ENCODE results near the gene FAM184B.
"Not testable (repeated sequence)": the region's sequence is repeated elsewhere in the genome, so short reads cannot be mapped to it uniquely, and the experiment has no call there.

The FAM184B gene

DNA sequence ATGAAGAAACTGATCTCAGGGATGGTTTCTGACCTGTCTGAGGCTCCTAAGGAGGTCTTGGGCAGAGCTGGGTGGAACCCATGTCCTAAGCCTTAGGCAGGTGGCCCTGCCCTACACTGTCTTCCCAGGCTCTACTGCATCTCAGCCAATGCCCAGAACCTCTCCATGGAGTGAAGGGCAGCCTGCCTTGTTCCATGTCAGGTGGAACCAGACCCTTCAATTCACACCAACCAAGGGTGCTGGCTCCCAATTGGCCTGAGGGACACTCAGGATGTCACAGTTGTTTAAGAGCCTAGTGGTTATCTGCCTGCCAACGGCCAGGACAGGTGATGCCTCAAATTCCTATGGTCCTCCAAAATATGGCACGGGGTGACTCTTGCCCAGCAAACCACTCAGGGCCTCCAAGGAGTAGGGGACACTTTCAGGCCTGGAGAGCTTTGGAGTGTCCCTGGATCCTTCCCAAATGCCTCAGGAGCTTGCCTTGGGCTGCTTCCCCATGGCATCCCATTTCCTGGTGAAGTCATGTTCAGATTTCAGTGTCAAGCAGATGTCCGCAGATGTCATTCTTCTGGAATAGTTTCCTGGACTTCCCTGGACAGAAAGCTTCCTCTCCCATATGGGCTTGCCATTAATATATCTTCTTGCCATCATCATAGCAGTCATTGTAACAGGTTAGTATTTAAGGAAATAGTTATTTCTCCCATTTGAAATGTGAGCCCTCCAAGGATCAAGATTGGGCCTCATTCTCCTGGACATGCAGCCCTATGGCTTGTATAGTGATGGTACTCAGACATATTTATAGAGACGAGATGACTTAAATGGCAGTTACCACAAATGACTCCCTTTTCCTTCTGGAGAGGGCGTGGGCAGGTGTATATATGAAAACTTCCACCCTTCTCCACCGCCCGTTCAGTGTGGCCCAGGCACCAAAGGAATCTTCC lies 99.9 kb downstream of the FAM184B start:
- DNase-seq = no peak

- DNase-seq = no peak
Measured at GRCh38 chr4:17680559-17681280, 100.7 kb downstream of the FAM184B start.

DNA sequence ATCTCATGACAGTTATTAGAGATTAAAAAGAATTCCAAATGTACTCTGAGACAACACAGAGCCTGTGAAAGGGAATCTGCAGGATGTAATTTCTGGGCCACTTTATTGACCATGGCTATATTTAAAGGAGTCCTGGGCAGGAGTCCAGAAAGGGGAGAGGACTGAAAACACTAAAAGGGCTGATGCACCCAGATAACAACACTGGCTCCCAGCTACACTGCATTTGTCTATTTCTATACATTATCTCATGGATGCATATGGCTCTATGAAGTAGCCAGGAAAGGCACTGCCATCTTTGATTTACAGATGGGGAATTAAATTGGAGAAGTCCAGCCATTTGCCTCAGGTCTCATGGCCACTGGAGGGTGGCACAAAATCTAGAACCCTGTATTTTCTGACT lies 111.0 kb downstream of the FAM184B start:
- no peak for DNase-seq

GRCh38 chr4:17667653-17668201 lies 113.7 kb downstream of the FAM184B start:
- DNase-seq = no peak

DNA sequence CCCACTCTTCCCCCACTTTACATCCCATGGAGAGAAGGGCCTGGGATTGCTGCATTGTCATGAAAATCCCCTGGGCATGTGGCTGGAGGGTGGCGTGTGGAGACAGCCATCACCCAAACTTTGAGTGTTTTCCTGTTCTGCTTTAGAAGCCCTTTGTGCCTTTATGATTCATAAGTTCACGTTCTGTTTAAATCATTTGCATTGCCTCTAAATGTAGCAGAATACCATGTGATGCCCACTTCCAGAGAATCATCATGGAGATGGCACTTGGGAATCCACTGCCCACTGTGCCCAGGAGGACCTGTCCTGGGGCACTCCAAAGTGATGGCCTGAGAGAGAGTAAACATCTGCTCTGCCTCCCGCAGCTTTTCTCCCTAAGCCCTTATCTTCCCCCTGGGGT lies 114.2 kb downstream of the FAM184B start:
- DNase-seq = no peak

GRCh38 chr4:17665852-17666251 lies 115.6 kb downstream of the FAM184B start:
- DNase-seq = no peak

GRCh38 chr4:17665346-17665745 lies 116.1 kb downstream of the FAM184B start:
- no peak for DNase-seq

DNA sequence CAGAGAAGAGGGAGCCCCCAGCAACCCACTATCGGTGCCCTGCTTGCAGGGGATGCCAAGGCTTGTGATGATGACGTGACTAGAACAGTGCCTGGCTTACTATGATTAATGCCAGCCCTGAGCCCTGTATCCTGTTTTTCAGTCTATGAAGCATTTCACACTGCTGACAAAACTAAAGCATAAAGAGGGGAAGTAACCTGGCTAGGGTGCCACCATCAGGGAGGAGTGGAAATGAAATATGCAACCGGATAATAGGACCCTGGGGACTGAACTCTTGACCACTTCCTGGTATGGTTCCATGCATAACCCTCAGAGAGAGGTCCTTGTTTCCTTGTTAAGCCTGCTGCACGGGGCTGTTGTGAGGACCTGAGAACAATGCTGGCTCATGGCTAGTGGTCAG lies 116.7 kb downstream of the FAM184B start:
- no peak for DNase-seq

GRCh38 chr4:17662694-17663093 lies 118.7 kb downstream of the FAM184B start:
- no peak for DNase-seq

- DNase-seq = not testable (repeated sequence)
Measured at GRCh38 chr4:17659196-17659595, 122.2 kb downstream of the FAM184B start.

- no peak for DNase-seq
Measured at GRCh38 chr4:17657849-17658248, 123.6 kb downstream of the FAM184B start.

DNA sequence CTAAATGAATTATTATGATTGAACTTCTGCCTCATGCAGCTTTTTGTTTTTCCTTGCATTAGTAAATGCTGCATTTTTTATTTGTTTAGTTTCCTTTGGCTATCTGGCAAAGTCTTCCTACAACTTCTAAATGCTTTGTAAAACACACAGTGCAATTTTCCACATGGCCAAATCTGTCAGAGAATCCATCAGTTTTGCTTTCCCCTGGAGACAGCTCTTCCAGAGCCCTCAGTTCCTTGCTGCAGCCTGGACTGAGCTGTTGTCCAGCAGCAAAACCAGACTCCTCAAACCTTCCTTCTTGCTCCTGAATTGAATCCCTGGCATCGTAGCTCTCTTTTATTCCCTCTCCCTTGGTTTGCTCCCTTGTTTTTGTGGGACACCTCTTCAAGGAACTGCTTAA lies 124.3 kb downstream of the FAM184B start:
- no peak for DNase-seq

DNA sequence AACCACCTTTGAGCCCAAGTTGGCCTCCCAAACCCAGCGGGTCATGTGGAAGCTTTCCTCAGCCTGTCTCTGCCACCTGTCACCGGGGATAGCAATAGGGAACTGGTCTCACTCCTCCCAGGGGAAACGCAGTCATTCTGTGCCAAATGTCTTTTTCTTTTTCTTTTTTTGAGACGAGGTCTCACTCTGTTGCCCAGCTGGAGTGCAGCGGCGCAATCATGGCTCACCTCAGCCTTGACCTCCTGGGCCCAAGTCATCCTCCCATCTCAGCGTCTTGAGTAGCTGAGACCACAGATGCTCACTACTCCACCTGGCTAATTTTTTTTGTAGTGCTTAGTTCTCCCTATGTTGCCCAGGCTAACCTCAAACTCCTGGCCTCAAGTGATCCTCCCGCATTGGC lies 126.7 kb downstream of the FAM184B start:
- no peak for DNase-seq

GRCh38 chr4:17650406-17650805 lies 131.0 kb downstream of the FAM184B start:
- DNase-seq = no peak

DNA sequence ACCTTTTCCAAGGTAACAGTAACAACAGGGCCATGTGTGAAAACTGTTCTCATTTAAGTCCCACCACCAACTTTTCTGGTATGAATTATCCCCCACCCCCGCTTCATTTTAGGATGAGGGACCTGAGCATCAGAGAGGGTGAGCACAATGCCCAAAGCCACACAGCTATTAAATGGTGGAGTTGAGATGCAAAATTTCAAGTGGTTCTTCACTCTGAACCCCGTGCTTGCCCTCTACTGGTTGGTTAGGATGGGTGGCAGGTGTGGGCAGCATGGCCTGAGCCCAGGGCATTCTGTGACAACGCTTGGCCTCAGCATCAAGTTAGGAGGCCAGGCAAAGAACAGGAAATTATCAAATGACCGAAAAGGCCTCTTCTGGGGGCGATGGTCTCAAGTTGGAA lies 133.5 kb downstream of the FAM184B start:
- no peak for DNase-seq

GRCh38 chr4:17647176-17647806 lies 134.1 kb downstream of the FAM184B start:
- no peak for DNase-seq

- no peak for DNase-seq
Measured at GRCh38 chr4:17646693-17647092, 134.7 kb downstream of the FAM184B start.

- no peak for DNase-seq
Measured at GRCh38 chr4:17642398-17642783, 139.0 kb downstream of the FAM184B start.

DNA sequence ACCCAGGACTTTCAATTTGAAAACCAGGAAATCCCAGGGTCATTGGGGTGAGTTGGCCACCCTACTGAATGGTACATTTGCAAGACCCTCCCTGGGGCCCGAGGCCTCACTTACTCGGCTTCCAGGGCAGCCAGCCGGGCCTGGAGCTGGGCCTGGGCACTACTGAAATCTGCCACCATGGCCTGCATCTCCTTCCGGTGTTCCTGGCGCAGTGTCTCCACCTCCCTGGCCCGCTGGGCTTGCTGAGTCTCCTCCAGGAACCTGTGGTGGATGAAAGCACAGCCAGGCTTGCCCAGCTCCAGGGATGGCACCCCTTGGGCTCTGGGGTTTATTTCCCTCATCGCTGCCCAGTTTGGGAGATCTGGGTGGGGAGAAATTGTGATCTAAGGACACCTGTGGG lies 142.3 kb downstream of the FAM184B start:
- no peak for DNase-seq

DNA sequence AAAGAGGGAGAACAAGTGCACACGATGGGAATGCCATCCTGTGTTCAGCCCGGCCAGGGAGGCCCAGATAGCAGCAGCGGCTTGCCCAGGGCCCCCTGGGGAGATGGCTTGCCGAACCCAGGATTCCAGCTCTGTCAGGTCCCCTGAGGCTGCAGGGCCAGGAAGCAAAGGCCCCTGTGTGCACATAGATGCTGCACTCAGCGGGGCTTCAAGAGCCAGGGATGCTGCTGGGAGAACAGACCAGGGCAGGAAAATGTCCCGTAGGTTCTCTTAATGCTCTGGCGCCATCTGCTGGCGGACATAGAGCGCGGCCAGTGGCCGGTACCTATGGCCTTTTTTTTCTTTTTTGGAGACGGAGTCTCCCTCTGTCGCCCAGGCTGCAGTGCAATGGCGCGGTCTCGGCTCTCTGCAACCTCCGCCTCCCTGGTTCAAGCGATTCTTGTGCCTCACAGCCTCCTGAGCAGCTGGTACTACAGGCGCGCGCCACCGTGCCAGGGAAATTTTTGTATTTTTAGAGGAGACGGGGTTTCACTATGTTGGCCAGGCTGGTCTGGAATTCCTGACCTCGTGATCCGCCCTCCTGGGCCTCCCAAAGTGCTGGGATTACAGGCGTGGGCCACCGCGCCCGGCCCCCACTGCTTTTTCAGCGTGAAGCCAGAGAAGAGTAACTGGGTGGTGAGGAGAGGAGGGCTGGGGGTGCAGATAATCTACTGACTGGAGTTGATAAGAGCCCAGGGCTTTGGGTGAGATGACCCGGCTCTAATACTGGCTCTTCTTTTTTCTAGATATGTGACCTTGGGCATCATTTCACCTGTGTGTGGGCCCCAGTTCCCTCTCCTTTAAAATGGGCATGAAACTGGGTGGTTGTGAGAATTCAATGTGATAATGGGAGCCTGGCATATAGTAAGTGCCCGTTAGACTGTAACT lies 144.5 kb downstream of the FAM184B start:
- peak in 13 of 14 donors; percentile 5 to 83 (median 63) for DNase-seq

DNA sequence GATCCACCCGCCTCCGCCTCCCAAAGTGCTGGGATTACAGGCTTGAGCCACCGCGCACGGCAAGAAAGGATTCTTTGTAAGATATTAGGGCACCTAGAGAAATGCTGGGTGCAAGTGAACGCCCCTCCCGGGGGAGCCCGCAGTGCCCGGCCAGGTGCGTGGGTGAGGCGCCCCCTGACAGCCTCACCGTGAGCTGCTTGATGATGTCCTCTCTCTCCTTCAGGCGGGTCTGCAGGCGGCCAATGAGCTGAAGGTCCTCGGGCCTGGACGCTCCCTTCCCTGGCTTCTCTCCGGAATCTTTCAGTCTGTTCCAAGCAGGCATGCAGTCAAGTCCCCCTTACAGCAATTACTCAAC lies 145.1 kb downstream of the FAM184B start:
- DNase-seq = no peak

DNA sequence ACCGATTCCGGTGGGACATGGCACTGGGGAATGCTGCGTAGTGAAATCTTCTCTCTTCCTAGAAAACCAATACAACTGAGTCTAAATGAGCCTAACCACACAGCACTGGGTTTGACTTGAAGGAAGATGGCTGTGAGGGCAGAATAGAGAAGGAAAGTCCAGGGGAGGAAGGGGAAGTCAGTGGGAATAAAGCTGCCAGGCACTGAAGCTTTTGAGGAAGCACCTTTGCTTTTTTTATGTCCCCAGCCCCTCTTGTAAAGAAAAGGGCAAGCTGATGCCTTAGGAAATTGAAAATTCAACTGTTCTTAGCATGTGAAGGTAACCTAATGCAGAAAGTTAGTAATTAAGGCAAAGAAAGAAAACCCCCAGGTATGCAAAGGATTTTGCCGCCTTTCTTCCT lies 146.4 kb downstream of the FAM184B start:
- DNase-seq = no peak

Measured in C1 segment of cervical spinal cord (tissue), 14 donors.